HepG2 (cell line): ENCODE results near the gene ADGRV1. TPM values are rescaled to one million over a fixed set of nuclear protein-coding genes. Genes with fewer than 3 reads are reported as not detected.
A peak's percentile ranks its signal among the peaks of the same experiment; 100 is the strongest.

Experiments
- ATAC-seq: fragments of 200-7000 bp; cut with Tn5 transposase; 3 replicates; pipeline ENCODE4 v1.9.1; 2020; ENCODE audit warnings: mild to moderate bottlenecking, moderate library complexity
- BruUV-seq: library from RNA; stranded (reverse); fragments of 400-500 nt; replicated peaks from 2 replicates; lab custom pipeline; 2021; lab: Mats Ljungman, UMichigan
- CTCF ChIA-PET: fragments of 300-600 bp; formaldehyde crosslinking; extraction: SDS; loops from one replicate; lab custom pipeline; 2021; ENCODE audit warnings: low total read pairs, inconsistent platforms, low intra/inter-chr PET ratio; lab: Yijun Ruan, JAX
- POLR2A ChIA-PET: fragments of 350-600 bp; sonication (Branson Sonifier 250); formaldehyde crosslinking; loops from one replicate; lab custom pipeline; 2020; ENCODE audit warnings: antibody characterized with exemption, inconsistent platforms; lab: Yijun Ruan, JAX
- DNase-seq: peaks from one replicate; pipeline ENCODE4 v3.0.0-alpha.2; 2015; ENCODE audit warnings: low spot score
- FAIRE-seq: peaks from 3 replicates; lab custom pipeline; 2011; peaks lifted over from hg19 to GRCh38; lab: Jason Lieb, UNC
- H2AFZ ChIP-seq: one replicate; pipeline ENCODE4 v1.6.1; 2011; ENCODE audit warnings: low read length, inconsistent platforms
- H3K27ac ChIP-seq: fragments of 300-600 bp; 3 replicates; pipeline ENCODE4 v1.8.0; 2011; ENCODE audit warnings: mixed run types, mild to moderate bottlenecking, mixed read lengths, low read length, inconsistent platforms; ENCODE audit not compliant: insufficient read depth; ENCODE audit errors: extremely low read length
- H3K27me3 ChIP-seq, 2 experiments: fragments of 200-600 bp in 1 of 2; 2 replicates in 1 of 2; 3 replicates in 1 of 2; pipeline versions ENCODE4 v1.6.0 to v1.8.0; 2011; ENCODE audit warnings: low read length in 2 of 2, mild to moderate bottlenecking in 2 of 2, moderate library complexity in 2 of 2, inconsistent platforms in 1 of 2; ENCODE audit not compliant: insufficient read depth in 2 of 2, control insufficient read depth in 1 of 2
- H3K36me3 ChIP-seq, 2 experiments: fragments of 200-600 bp in 1 of 2; replicated peaks in 1 of 2; 2 replicates in 1 of 2; 3 replicates in 1 of 2; pipeline versions ENCODE4 v1.5.1 to v1.8.0; 2011; ENCODE audit warnings: low read length in 2 of 2, inconsistent platforms in 1 of 2; ENCODE audit not compliant: insufficient read depth in 2 of 2, control insufficient read depth in 1 of 2
- H3K4me1 ChIP-seq: 2 replicates; pipeline ENCODE4 v1.5.1; 2012; ENCODE audit warnings: low read length, inconsistent platforms; ENCODE audit not compliant: insufficient read depth
- H3K4me2 ChIP-seq: 2 replicates; pipeline ENCODE4 v1.6.0; 2011; ENCODE audit warnings: low read depth, low read length, inconsistent platforms
- H3K4me3 ChIP-seq, 3 experiments: fragments of 200-600 bp in 1 of 3; sonication (generic), shearing (Covaris generic) in 1 of 3; replicated peaks in 1 of 3; 2 replicates each; pipeline ENCODE4 v1.5.1; 2011 to 2016; ENCODE audit warnings: low read length in 3 of 3, inconsistent platforms in 2 of 3, low read depth in 2 of 3, mild to moderate bottlenecking in 2 of 3, control low read depth in 1 of 3, mixed read lengths in 1 of 3; ENCODE audit not compliant: insufficient read depth in 1 of 3
- H3K79me2 ChIP-seq: one replicate; pipeline ENCODE4 v1.6.1; 2011; ENCODE audit warnings: low read length, inconsistent platforms; ENCODE audit not compliant: insufficient read depth
- H3K9ac ChIP-seq: 2 replicates; pipeline ENCODE4 v1.6.0; 2011; ENCODE audit warnings: mild to moderate bottlenecking, low read depth, low read length, inconsistent platforms; ENCODE audit not compliant: insufficient read depth
- H3K9me3 ChIP-seq: 2 replicates; pipeline ENCODE4 v1.5.1; 2012; ENCODE audit warnings: mild to moderate bottlenecking, low read length
- H4K20me1 ChIP-seq: 2 replicates; pipeline ENCODE4 v1.6.0; 2011; ENCODE audit warnings: inconsistent platforms, mild to moderate bottlenecking, low read length, moderate library complexity; ENCODE audit not compliant: insufficient read depth
- FOXJ3 ChIP-seq: sonication (generic); formaldehyde crosslinking; IDR thresholded peaks from 2 replicates; pipeline ENCODE4 v1.4.0; 2020; ENCODE audit warnings: missing genetic modification reagents, mild to moderate bottlenecking, borderline replicate concordance
- HNF4G ChIP-seq, 2 experiments: sonication (generic) in 1 of 2; formaldehyde crosslinking in 1 of 2; IDR thresholded peaks; 2 replicates each; pipeline versions ENCODE4 v1.4.0 to v1.6.1; 2011 to 2020; ENCODE audit warnings: borderline replicate concordance in 2 of 2, low read depth in 2 of 2, mild to moderate bottlenecking in 2 of 2, low read length in 1 of 2, missing genetic modification reagents in 1 of 2, moderate library complexity in 1 of 2
- KDM4B ChIP-seq: sonication (generic); formaldehyde crosslinking; IDR thresholded peaks from 2 replicates; pipeline ENCODE4 v1.4.0; 2020; ENCODE audit warnings: missing genetic modification reagents
- MAFF ChIP-seq: IDR thresholded peaks from 2 replicates; pipeline ENCODE4 v1.6.1; 2011; ENCODE audit warnings: low read depth, low read length, improper control_type of control experiment
- MAFK ChIP-seq, 2 experiments: IDR thresholded peaks in 1 of 2; conservative IDR thresholded peaks in 1 of 2; 2 replicates each; pipeline ENCODE4 v1.6.1; 2011; ENCODE audit warnings: improper control_type of control experiment in 2 of 2, low read length in 2 of 2
- NFYB ChIP-seq: sonication (generic); formaldehyde crosslinking; IDR thresholded peaks from 2 replicates; pipeline ENCODE4 v1.4.0; 2020; ENCODE audit warnings: missing genetic modification reagents
- PHF8 ChIP-seq: sonication (generic); formaldehyde crosslinking; IDR thresholded peaks from 2 replicates; pipeline ENCODE4 v1.5.0; 2020; ENCODE audit warnings: missing genetic modification reagents
- RCOR2 ChIP-seq: IDR thresholded peaks from 2 replicates; pipeline ENCODE4 v1.6.1; 2016; ENCODE audit warnings: missing biosample characterization, missing genetic modification reagents
- ZGPAT ChIP-seq: IDR thresholded peaks from 2 replicates; pipeline ENCODE4 v1.6.1; 2016; ENCODE audit warnings: mild to moderate bottlenecking
- ZNF260 ChIP-seq: sonication (generic); formaldehyde crosslinking; IDR thresholded peaks from 2 replicates; pipeline ENCODE4 v1.4.0; 2020; ENCODE audit warnings: missing genetic modification reagents, low read depth, mild to moderate bottlenecking, borderline replicate concordance
- ZNF274 ChIP-seq: sonication (generic); formaldehyde crosslinking; IDR thresholded peaks from 2 replicates; pipeline ENCODE4 v1.5.1; 2020; ENCODE audit warnings: mild to moderate bottlenecking, missing genetic modification reagents
- ZNF430 ChIP-seq: sonication (generic); formaldehyde crosslinking; IDR thresholded peaks from 2 replicates; pipeline ENCODE4 v1.9.0; 2021; ENCODE audit warnings: mild to moderate bottlenecking, missing genetic modification reagents
- WGBS: methylation state at CpG from one replicate; pipeline ENCODE4 v1.1.6; 2017; ENCODE audit warnings: low lambda C conversion rate; 5-methylcytosine and 5-hydroxymethylcytosine counted together
- in situ Hi-C: cut with HindIII; loops from 2 replicates; pipeline ENCODE4 v1.10.0; 2017; ENCODE audit warnings: low pct_unique_long_range_greater_than_20kb; ENCODE audit not compliant: extremely low pct_ligation_motif_present
- intact Hi-C: fragments of 100-400 bp; cut with micrococcal nuclease; formaldehyde crosslinking; loops from one replicate; pipeline ENCODE4 v1.10.0; 2022; ENCODE audit not compliant: unreplicated experiment
- polyA plus RNA-seq, 8 experiments: library from polyadenylated mRNA; depleted of rRNA in 3 of 8; stranded (reverse) in 7 of 8; unstranded in 1 of 8; fragments of >200 nt; fragmentation: Illumina TruSeq in 4 of 8; extraction: Trizol in 4 of 8; gene quantifications; 2 replicates each; pipeline versions ENCODE4 v1.2.1 to v1.2.3, GENCODE V29; 2011 to 2016; ENCODE audit warnings: low read depth in 4 of 8, missing spikeins in 1 of 8, mixed read lengths in 1 of 8; ENCODE audit not compliant: insufficient read depth in 1 of 8
- total RNA-seq, 5 experiments: library from RNA; depleted of rRNA; stranded (reverse); fragments of >200 nt; fragmentation: Illumina TruSeq; extraction: Trizol; gene quantifications; 2 replicates each; pipeline ENCODE4 v1.2.3, GENCODE V29; 2016; ENCODE audit warnings: low read depth in 1 of 5
- TF ChIP-seq, protein P1 (sequence below): sonication (generic); formaldehyde crosslinking; IDR thresholded peaks from 2 replicates; pipeline ENCODE4 v1.5.0; 2020; ENCODE audit warnings: mild to moderate bottlenecking, missing genetic modification reagents
- TF ChIP-seq, protein P2 (sequence below): sonication (generic); formaldehyde crosslinking; IDR thresholded peaks from 2 replicates; pipeline ENCODE4 v1.5.0; 2020; ENCODE audit warnings: mild to moderate bottlenecking, missing genetic modification reagents, moderate library complexity

ADGRV1 gene
- total and polyA plus RNA-seq, 2 of the 13 experiments (the other 11 are each of a cell fraction or from before 2014, with no cell fraction given), result 1.7 to 3.9 TPM

- Histone ChIP-seq H3K79me2 (no peaks in the 10 kb centered on the region), H3K27me3 (no peaks in the 10 kb centered on the region), H3K4me2 (no peak overlapping the region), H3K27ac (no peak overlapping the region), H3K9ac (no peak overlapping the region), H3K4me1 (peaks cover 15% of the 10 kb centered on the region), H2AFZ (no peak overlapping the region), H3K4me3 (no peak overlapping the region), H3K36me3 (no peaks in the 10 kb centered on the region), H4K20me1 (no peaks in the 10 kb centered on the region), H3K9me3 (no peaks in the 10 kb centered on the region)
- in situ Hi-C loops (no loop called here), intact Hi-C loops (no loop called here)
- WGBS, result 91% methylated on average over 3 of the region's 3 CpGs
- CTCF ChIA-PET, result no interaction called here
- ATAC-seq (no peak), FAIRE-seq (no peak), DNase-seq (no peak)
- no TSS peak for BruUV-seq
- POLR2A ChIA-PET, result no interaction called here
- TF ChIP-seq FOXJ3 (CRISPR knock-in tag) (no peak), PHF8 (CRISPR knock-in tag) (no peak), ZGPAT (no peak), KDM4B (CRISPR knock-in tag) (no peak)
These were observed 323.1 kb downstream of the ADGRV1 start for GRCh38 chr5:90881626-90882150.

- H4K20me1 ChIP-seq, result no peaks in the 10 kb centered on the region
- BruUV-seq, result no TSS peak
- WGBS, result 68% methylated on average over 2 of the region's 2 CpGs
- in situ Hi-C loops, result no loop called here
- H2AFZ ChIP-seq, result no peak overlapping the region
- H3K36me3 ChIP-seq, result no peaks in the 10 kb centered on the region
- DNase-seq (no peak), ATAC-seq (no peak), FAIRE-seq (no peak)
- intact Hi-C loops, result no loop called here
- no peak overlapping the region for H3K4me2 ChIP-seq
- H3K27me3 ChIP-seq, result no peaks in the 10 kb centered on the region
- ChIA-PET POLR2A (no interaction called here), CTCF (no interaction called here)
- H3K4me1 ChIP-seq, result peaks cover 8% of the 10 kb centered on the region; the same call in 1 of the 2 replicates
- H3K4me3 ChIP-seq, result no peak overlapping the region
- no peaks in the 10 kb centered on the region for H3K9me3 ChIP-seq
- H3K79me2 ChIP-seq, result no peaks in the 10 kb centered on the region
- no peak overlapping the region for H3K9ac ChIP-seq
- no peak overlapping the region for H3K27ac ChIP-seq
- no peak for TF ChIP-seq ZNF430 (CRISPR knock-in tag)
- TF ChIP-seq ZNF260, result no peak
- TF ChIP-seq NFYB (CRISPR knock-in tag), result no peak
- TF ChIP-seq MAFF, result peak; percentile 93
- TF ChIP-seq, protein P1, sequence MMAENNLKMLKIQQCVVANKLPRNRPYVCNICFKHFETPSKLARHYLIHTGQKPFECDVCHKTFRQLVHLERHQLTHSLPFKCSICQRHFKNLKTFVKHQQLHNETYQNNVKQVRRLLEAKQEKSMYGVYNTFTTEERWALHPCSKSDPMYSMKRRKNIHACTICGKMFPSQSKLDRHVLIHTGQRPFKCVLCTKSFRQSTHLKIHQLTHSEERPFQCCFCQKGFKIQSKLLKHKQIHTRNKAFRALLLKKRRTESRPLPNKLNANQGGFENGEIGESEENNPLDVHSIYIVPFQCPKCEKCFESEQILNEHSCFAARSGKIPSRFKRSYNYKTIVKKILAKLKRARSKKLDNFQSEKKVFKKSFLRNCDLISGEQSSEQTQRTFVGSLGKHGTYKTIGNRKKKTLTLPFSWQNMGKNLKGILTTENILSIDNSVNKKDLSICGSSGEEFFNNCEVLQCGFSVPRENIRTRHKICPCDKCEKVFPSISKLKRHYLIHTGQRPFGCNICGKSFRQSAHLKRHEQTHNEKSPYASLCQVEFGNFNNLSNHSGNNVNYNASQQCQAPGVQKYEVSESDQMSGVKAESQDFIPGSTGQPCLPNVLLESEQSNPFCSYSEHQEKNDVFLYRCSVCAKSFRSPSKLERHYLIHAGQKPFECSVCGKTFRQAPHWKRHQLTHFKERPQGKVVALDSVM (CRISPR knock-in tag), result no peak
- no peak for TF ChIP-seq ZNF274 (CRISPR knock-in tag)
- TF ChIP-seq, protein P2, sequence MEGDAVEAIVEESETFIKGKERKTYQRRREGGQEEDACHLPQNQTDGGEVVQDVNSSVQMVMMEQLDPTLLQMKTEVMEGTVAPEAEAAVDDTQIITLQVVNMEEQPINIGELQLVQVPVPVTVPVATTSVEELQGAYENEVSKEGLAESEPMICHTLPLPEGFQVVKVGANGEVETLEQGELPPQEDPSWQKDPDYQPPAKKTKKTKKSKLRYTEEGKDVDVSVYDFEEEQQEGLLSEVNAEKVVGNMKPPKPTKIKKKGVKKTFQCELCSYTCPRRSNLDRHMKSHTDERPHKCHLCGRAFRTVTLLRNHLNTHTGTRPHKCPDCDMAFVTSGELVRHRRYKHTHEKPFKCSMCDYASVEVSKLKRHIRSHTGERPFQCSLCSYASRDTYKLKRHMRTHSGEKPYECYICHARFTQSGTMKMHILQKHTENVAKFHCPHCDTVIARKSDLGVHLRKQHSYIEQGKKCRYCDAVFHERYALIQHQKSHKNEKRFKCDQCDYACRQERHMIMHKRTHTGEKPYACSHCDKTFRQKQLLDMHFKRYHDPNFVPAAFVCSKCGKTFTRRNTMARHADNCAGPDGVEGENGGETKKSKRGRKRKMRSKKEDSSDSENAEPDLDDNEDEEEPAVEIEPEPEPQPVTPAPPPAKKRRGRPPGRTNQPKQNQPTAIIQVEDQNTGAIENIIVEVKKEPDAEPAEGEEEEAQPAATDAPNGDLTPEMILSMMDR (CRISPR knock-in tag), result no peak
- no peak for TF ChIP-seq RCOR2 (CRISPR knock-in tag)
- TF ChIP-seq MAFK (conservative IDR thresholded peaks at IDR 0.05 in 1 of 2, IDR thresholded peaks at IDR 0.05 in 1 of 2; ENCODE audit: low read length in 2 of 2), result peak; percentile 91 to 97
- no peak for TF ChIP-seq HNF4G (IDR thresholded peaks at IDR 0.05; ENCODE audit: borderline replicate concordance, low read depth, low read length)
- no peak for TF ChIP-seq HNF4G (CRISPR knock-in tag; IDR thresholded peaks at IDR 0.05; ENCODE audit: borderline replicate concordance, low read depth)
These were observed 323.9 kb downstream of the ADGRV1 start for GRCh38 chr5:90882448-90882847.
